Thymus (tissue), 11 donors: ENCODE data around the gene SLC9A2. TPM values are rescaled to one million over a fixed set of nuclear protein-coding genes. Genes with fewer than 3 reads are reported as not detected.

Source experiments
- DNase-seq, 9 donors: peaks; one replicate each; pipeline ENCODE4 v3.0.0-alpha.2; 2013; ENCODE audit warnings: low spot score in 9 of 9, low read depth in 6 of 9, missing footprints in 1 of 9
- H3K27ac ChIP-seq, 2 donors: one replicate each; pipeline ENCODE4 v1.5.1; 2013; ENCODE audit warnings: control low read depth in 1 of 2, low read depth in 1 of 2, low read length in 1 of 2, mild to moderate bottlenecking in 1 of 2, moderate library complexity in 1 of 2
- H3K27me3 ChIP-seq, 2 donors: one replicate each; pipeline ENCODE4 v1.5.1; 2013; ENCODE audit warnings: low read length in 1 of 2; ENCODE audit not compliant: control insufficient read depth in 2 of 2, insufficient read depth in 1 of 2
- H3K36me3 ChIP-seq, 2 donors: one replicate each; pipeline ENCODE4 v1.5.1; 2013; ENCODE audit warnings: low read length in 1 of 2, mild to moderate bottlenecking in 1 of 2, moderate library complexity in 1 of 2; ENCODE audit not compliant: control insufficient read depth in 2 of 2, insufficient read depth in 2 of 2
- H3K4me1 ChIP-seq, 2 donors: one replicate each; pipeline ENCODE4 v1.5.1; 2013; ENCODE audit warnings: low read length in 2 of 2; ENCODE audit not compliant: control insufficient read depth in 2 of 2, insufficient read depth in 2 of 2
- H3K4me3 ChIP-seq, 2 donors: one replicate each; pipeline ENCODE4 v1.5.1; 2013; ENCODE audit warnings: low read length in 2 of 2, control low read depth in 1 of 2, mild to moderate bottlenecking in 1 of 2
- H3K9me3 ChIP-seq, 2 donors: one replicate each; pipeline ENCODE4 v1.5.1; 2013; ENCODE audit warnings: low read length in 1 of 2, mild to moderate bottlenecking in 1 of 2; ENCODE audit not compliant: control insufficient read depth in 2 of 2, insufficient read depth in 1 of 2
- WGBS: extraction: QIAGEN DNeasy Blood & Tissue Kit; methylation state at CpG from one replicate; pipeline ENCODE4 v1.1.7; 2013; 5-methylcytosine and 5-hydroxymethylcytosine counted together
- polyA plus RNA-seq: library from polyadenylated mRNA; stranded (reverse); fragments of 200-250 nt; gene quantifications from one replicate; pipeline ENCODE4 v1.2.3, GENCODE V29; 2013
- total RNA-seq: library from RNA; stranded (reverse); fragments of 120-200 nt; gene quantifications from one replicate; pipeline ENCODE4 v1.2.4, GENCODE V29; 2013
- donor health status: healthy.

The SLC9A2 gene
- total and polyA plus RNA-seq, 2 donors, result 0.66 to 0.75 TPM

DNA sequence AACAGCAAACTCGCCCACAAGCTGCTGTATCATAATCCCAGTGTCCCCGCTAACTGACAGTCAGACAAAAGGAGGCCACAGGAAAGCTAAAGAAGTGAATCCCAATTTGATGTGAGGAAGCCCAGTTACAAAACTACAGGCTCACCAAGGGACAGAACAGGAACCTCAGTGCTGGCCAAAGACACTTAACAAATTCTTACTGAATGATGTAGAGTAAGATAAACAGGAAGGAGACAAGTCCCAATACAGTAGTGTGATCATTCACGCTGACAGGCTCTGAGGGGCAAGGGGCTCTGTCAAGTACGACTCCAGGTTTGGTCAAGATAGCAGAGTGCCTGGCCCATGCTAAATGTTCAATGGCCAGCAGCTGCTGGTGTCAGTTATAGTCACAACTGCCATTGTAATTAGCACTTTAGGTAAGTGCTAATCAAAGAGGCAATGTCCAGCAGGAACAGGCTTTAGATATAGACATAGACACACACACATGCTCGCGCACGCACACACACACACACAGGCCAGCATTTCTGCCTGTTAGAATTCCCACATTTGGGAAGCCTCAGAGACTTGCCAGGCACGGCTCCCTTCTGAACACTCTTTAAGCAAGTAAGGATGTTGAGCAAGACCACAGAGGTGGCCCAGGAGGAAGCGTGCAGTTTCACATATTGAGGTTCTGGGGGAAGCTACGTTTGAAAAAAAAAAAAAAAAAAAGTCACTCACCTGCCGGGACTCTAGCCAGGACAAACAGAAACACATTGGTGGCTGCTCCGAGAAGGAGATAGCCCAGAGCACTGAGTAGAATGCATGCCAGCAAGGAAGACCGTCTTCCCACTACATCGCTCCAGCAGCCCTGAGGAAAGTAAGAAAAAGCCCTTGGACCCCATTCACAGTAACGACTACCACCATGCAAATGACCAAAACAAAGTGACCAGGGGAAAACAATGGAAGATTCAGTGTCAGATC lies 107.1 kb downstream of the SLC9A2 start:
- Histone ChIP-seq H3K4me3 (no peak overlapping the region), H3K27me3 (no peaks in the 10 kb centered on the region), H3K4me1 (no peaks in the 10 kb centered on the region), H3K36me3 (peaks cover 50 to 66% of the 10 kb centered on the region in 2 donors), H3K9me3 (no peaks in the 10 kb centered on the region), H3K27ac (no peak overlapping the region)
- 88% methylated on average over 15 of the region's 15 CpGs for WGBS
- DNase-seq, result no peak

DNA sequence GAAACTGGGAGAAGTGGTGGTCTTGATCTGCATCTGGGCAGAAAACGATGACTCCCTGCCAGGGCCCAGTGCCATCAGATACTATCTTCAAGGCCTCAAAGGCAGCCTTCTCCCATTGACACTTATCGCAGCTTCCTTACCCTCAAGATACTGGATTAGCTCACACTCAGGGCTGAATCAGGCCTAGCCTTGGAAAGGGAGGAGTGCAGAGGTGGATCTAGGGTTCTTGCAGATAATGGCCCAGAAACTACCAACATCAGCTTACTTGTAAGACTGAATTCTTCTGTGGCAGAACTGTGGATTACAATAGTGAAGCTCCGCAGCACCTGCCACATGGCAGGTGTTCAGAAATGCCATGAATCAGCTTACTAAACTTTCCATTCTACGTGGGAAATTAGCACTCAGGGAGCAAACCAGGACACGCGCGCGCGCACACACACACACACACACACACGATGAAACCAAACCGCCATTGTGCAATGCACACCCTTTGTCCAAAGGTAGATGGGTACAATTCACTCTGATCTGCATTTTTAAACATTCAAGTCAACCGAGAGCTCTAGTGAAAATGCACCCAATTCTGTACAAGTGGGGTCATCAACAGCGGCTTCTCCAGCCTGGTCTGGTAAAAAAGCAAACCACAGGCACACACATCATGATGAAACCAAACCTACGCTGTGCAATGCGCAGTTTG lies 116.2 kb downstream of the SLC9A2 start:
- peaks cover 12 to 15% of the 10 kb centered on the region in 2 donors for H3K4me1 ChIP-seq
- peak in 5 of 9 donors; percentile 7 to 42 (median 19) for DNase-seq
- 86% methylated on average over 15 of the region's 15 CpGs for WGBS
- peaks cover 7 to 9% of the 10 kb centered on the region in 2 donors for H3K36me3 ChIP-seq
- H3K27ac ChIP-seq, result peak overlapping the region in 1 of 2 donors; percentile 4
- peak overlapping the region; percentile 67 to 85 for H3K4me3 ChIP-seq
- H3K27me3 ChIP-seq, result no peaks in the 10 kb centered on the region
- no peaks in the 10 kb centered on the region for H3K9me3 ChIP-seq

DNA sequence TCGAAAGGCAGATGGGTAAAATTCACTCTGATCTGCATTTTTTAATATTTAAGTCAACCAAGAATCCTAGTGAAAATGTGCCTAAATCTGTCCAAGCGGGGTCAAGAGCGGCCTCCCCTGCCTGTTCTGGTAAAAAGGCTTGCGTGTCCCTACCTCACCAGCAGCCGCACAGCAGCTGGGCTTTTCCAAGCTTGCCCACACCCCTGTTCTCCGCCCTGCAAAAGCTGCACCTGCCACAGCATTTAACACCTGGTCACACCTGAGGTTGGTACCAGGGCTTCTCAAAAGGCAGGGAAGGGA lies 116.7 kb downstream of the SLC9A2 start:
- peak overlapping the region; percentile 67 to 85 for H3K4me3 ChIP-seq
- no peaks in the 10 kb centered on the region for H3K27me3 ChIP-seq
- 48% methylated on average over 6 of the region's 6 CpGs for WGBS
- H3K4me1 ChIP-seq, result peaks cover 12 to 15% of the 10 kb centered on the region in 2 donors
- H3K36me3 ChIP-seq, result peaks cover 7 to 9% of the 10 kb centered on the region in 2 donors
- no peak for DNase-seq
- H3K27ac ChIP-seq, result peak overlapping the region; percentile 61 to 88
- H3K9me3 ChIP-seq, result no peaks in the 10 kb centered on the region

DNA sequence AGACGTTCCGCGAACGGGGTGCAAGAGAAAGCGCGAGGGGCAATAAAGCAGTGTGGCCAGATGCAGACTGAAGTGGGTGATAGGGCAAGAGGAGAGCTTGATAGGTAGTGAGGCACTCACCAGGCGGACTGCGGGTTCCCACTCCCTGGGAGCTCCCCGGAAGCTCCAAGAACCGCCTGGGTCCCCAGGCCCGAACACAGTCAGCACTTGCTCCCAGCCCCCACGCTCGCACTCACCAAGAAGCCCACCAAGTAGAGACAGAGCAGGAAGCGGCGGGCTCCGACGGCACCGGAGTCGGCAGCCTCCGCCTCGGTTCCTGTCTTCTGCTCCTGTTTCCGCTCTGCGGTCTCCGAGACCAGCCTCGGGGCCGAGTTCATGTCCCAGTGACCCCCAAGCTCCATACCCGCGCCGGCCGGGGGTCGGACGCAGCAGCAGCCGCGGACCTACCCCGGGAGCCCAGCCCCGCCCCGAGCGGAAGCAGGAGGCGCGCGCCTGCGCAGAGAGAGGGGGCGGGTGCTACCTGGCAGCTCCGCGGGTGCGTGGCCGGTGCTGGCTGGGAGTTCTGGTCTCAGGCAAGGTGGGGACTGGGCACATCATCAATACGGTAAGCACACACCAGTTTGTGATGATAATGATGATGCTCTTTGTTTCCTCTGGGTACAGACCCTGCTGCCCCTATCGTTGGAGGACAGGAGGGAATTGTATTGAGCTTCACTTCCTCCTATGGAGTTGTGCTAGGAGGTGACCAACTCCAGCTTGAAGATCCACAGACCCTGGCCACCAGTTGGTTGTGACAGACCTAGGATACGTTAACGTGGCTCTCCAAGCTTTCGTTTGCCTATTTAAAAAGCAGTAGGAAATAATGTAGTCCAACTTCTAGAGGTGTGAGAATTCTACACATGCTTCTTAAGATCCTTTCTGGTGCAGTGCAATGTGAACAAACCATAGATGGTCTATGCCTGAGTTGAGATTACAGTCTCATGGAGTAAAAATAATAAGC lies 117.4 kb downstream of the SLC9A2 start:
- DNase-seq, result peak; percentile 49 to 85 (median 77)
- H3K4me1 ChIP-seq, result peaks cover 12 to 15% of the 10 kb centered on the region in 2 donors
- WGBS, result under 1% methylated on average over 52 of the region's 52 CpGs
- peaks cover 2 to 3% of the 10 kb centered on the region in 2 donors for H3K36me3 ChIP-seq
- peak overlapping the region; percentile 67 to 85 for H3K4me3 ChIP-seq
- peak overlapping the region; percentile 61 to 88 for H3K27ac ChIP-seq
- H3K27me3 ChIP-seq, result no peaks in the 10 kb centered on the region
- H3K9me3 ChIP-seq, result no peaks in the 10 kb centered on the region

DNA sequence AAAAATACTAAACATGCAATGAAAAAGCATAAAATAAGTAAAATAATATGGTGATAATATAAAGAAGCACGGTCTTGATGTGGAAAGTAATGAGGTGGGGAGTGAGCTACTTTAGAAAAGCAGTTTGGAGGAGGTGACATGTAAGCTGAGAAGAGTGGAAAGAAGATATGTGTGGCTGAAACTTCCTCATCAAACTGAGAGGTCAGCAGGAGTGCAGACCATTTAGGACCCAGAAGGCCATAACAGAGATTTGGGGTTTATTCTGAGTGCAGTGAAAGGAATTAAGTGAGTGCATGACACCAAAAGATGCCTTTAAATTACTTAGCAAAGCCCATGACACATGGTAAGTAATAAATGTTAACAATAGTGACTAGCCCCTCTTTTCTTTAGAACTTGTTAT lies 118.1 kb downstream of the SLC9A2 start:
- Histone ChIP-seq H3K4me3 (peak overlapping the region; percentile 67 to 85), H3K27me3 (no peaks in the 10 kb centered on the region), H3K27ac (no peak overlapping the region), H3K9me3 (no peaks in the 10 kb centered on the region), H3K4me1 (peaks cover 12 to 15% of the 10 kb centered on the region in 2 donors), H3K36me3 (no peaks in the 10 kb centered on the region)
- DNase-seq, result no peak
- WGBS, result 77% methylated on average over 1 of the region's 1 CpG

DNA sequence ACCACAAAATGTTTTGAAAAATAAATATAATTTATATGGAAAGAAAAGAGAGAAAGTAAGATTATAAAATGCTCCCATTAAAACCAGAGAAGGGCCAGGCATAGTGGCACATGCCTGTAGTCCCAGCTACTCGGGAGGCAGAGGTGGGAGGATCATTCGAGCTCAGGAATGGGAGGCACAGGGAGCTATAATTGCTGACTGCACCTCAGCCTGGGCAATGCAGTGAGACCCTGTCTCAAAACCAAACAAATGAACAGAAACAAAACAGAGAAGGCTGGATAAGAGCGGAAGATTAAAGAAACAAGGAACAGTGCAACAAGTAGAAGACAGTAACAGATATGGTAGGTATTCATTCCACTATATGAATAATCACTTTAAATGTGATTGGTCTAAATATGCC lies 123.9 kb downstream of the SLC9A2 start:
- Histone ChIP-seq H3K4me1 (no peaks in the 10 kb centered on the region), H3K36me3 (no peaks in the 10 kb centered on the region), H3K27ac (no peak overlapping the region), H3K9me3 (no peaks in the 10 kb centered on the region), H3K4me3 (no peak overlapping the region), H3K27me3 (no peaks in the 10 kb centered on the region)
- DNase-seq, result no peak
- WGBS, result 96% methylated on average over 3 of the region's 3 CpGs

DNA sequence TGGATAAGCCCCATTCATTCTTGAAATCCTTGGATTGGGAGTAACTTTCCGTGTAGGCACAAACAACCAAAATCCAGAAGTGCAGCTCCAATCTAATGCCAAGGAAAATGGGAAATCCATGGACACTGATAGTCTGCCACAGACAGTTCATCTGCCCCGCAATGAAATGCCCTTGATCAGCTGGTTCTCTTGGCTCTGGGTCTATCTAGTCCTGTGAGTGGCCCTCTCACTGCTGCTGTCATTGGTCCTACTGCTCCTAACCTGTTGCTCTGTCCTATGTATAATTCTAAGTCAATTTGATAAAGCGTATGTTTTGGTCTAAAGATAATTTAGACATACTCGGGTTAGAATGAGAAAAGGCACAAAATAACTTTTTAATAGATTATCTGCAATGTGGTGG lies 128.8 kb downstream of the SLC9A2 start:
- H3K27ac ChIP-seq, result no peak overlapping the region
- no peaks in the 10 kb centered on the region for H3K9me3 ChIP-seq
- H3K4me3 ChIP-seq, result no peak overlapping the region
- H3K36me3 ChIP-seq, result no peaks in the 10 kb centered on the region
- H3K4me1 ChIP-seq, result no peaks in the 10 kb centered on the region
- H3K27me3 ChIP-seq, result no peaks in the 10 kb centered on the region
- no peak for DNase-seq
- WGBS, result 97% methylated on average over 4 of the region's 4 CpGs

DNA sequence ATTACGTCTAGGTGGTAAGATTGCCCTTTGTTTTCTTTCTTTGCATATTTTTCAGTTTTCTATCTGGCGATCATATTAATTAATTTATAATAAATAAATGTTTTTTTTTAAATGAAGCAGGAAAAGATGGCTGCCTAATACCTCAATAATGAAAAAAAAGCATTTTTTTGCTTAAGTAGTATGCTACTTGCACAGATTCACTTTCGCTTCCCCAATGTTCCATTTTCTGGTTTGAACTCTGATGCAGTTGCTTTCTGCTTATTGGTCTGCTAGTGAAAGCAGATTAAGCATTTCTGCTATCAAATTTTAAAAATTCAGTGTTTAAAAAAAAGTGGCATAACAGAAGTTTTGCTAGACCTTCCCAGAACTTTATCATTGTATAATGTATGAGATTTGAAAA lies 130.6 kb downstream of the SLC9A2 start:
- no peaks in the 10 kb centered on the region for H3K36me3 ChIP-seq
- 98% methylated on average over 3 of the region's 3 CpGs for WGBS
- DNase-seq, result peak in 1 of 9 donors; percentile 12
- H3K9me3 ChIP-seq, result no peaks in the 10 kb centered on the region
- no peak overlapping the region for H3K27ac ChIP-seq
- no peaks in the 10 kb centered on the region for H3K27me3 ChIP-seq
- no peaks in the 10 kb centered on the region for H3K4me1 ChIP-seq
- H3K4me3 ChIP-seq, result no peak overlapping the region
